GM18505 (cell line): Measurements from ENCODE around the gene PLCB1.
A peak's percentile ranks its signal among the peaks of the same experiment; 100 is the strongest.

Experiments used
- ATAC-seq: cut with Tn5 transposase; IDR thresholded peaks from one replicate; pipeline ENCODE4 v1.9.1; 2021; ENCODE audit not compliant: unreplicated experiment
- POLR2A ChIP-seq: IDR thresholded peaks from 4 replicates; pipeline ENCODE4 v1.6.1; 2011; ENCODE audit warnings: borderline replicate concordance; ENCODE audit not compliant: insufficient read depth, insufficient read length; ENCODE audit errors: extremely low read depth

Gene PLCB1

DNA sequence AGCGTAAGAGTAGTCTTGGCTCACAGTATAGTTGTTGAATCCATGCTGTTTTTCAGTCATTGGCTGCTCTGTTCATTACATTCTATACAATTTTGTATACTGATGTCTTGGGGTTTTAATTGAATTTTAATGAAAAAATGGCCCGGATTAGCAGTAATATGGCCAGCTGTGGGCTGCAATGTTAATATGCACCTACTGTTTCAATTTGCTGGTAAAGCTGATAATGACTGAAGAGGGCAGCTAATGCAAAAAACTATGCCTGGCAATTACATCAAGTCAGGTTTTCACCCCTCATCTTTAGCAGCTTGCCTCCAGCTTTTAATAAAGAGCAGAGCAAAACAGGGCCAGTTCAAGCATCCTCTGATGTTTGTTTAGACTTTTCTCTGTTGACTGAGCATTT lies 394.5 kb downstream of the PLCB1 start:
- ATAC-seq: no peak
- TF ChIP-seq POLR2A: no peak

- ATAC-seq: peak; percentile 93
- TF ChIP-seq POLR2A: no peak
Observed at GRCh38 chr20:8527998-8528723, 396.1 kb downstream of the PLCB1 start.

DNA sequence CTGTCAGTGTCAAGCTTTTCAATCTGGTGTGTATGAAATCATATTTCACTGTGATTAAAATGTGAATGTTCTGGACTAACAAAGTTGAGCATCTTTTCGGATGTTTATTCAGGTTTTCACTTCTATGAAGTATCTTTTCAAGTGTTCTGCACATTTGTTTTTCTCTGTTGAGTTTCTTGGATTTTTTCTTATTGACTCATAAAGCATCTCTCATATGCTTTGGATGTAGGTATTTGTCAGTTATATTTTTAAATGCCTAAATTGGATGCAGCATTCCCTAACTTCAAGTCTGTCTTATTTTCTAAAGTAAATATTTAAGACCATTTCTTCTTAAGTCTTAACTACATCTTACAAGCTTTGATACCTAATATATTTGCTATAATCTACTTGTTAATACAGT lies 398.0 kb downstream of the PLCB1 start:
- ATAC-seq: no peak
- TF ChIP-seq POLR2A: no peak

DNA sequence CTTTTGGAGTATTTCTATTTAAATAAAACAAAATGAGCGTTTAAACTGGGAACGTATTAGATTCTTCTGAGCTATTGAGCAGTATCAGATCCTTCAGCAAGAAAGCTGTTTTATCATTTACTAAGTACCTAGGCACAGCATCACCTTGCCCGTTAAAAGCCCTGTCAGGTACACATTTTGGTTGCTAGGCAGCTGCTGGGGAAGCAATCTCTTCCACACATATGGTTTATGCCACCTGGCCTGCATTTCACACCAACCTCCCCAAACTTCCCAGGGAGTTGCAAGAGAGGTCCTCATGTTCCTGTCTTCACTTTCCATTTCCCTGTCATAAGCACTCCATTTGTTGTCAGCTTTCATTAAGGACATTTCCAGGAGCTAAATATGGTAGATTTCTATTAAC lies 400.1 kb downstream of the PLCB1 start:
- TF ChIP-seq POLR2A: no peak
- no peak for ATAC-seq

- ATAC-seq: no peak
- TF ChIP-seq POLR2A: no peak
Observed at GRCh38 chr20:8534368-8535160, 402.5 kb downstream of the PLCB1 start.

DNA sequence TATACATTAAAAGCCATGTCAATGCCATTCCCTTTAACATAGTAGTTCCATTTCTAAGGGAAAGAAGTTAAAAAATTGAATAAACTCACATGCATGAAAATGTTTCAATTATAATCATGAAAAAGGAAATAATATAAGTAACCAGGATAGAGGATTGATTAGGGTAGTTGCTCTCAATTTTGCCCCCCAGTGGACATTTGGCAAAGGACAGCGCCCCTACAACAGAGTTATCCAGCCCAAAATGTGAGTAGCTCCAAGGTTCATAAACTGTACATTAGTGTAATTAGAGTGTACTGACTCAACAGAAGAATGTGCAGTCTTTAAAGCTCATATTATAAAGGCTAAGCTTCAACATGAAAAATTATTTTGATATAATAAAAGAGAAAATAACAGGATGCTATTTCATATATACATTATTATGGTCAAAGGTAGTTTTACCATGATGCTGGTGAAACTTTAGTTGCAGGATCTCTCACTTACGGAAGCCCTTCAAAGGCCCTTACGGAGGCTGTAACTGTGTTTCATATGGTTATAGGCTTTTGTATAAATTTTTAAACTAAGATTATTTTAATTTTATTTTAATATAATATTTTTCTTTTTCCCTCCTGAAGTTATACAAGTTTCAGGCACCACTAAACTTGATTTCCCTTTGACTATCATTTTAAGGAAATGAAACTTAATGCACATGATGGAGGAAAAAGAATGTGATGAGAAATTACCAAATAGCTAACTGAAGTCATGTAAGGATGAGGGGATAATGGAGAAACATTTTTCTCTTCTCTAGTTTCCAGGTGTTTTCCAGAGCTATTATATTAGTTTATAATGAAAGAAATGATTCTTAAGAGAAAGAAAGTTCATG lies 403.6 kb downstream of the PLCB1 start:
- ATAC-seq: no peak
- no peak for TF ChIP-seq POLR2A

- no peak for TF ChIP-seq POLR2A
- ATAC-seq: no peak
Observed at GRCh38 chr20:8536262-8536618, 404.2 kb downstream of the PLCB1 start.

- no peak for TF ChIP-seq POLR2A
- no peak for ATAC-seq
Observed at GRCh38 chr20:8540466-8540865, 408.4 kb downstream of the PLCB1 start.

GRCh38 chr20:8542110-8542486 lies 410.0 kb downstream of the PLCB1 start:
- TF ChIP-seq POLR2A: no peak
- ATAC-seq: no peak

GRCh38 chr20:8545212-8545611 lies 413.1 kb downstream of the PLCB1 start:
- ATAC-seq: no peak
- TF ChIP-seq POLR2A: no peak

DNA sequence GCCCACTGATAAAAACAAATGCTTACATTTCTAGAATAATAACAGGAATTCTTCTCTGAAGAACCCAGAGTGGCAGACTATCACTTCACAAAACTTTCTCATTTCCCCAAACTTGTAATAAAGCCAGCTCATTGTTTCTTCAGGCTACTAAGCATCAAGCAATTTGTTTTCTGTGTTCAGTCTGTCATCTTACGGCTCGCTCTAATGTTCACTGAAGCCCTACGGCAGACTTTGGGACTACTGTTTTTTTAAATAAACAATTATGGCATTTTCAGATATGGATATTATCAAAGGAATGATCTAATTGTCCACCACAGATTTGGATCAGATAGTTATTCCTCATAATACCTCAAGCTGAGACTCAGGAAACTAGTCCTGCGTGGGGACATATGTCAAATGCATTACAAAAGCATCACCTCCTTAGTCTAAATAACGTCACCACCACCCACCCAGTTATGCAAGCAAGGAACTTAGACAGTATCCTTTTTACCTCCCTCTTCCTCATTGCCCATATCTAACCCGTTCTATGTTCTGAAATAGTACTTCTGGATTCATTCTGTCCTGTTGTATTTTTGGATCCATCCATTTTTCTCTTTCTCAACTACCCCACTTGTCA lies 415.1 kb downstream of the PLCB1 start:
- TF ChIP-seq POLR2A: no peak
- ATAC-seq: no peak

GRCh38 chr20:8547968-8548588 lies 416.0 kb downstream of the PLCB1 start:
- no peak for TF ChIP-seq POLR2A
- no peak for ATAC-seq

DNA sequence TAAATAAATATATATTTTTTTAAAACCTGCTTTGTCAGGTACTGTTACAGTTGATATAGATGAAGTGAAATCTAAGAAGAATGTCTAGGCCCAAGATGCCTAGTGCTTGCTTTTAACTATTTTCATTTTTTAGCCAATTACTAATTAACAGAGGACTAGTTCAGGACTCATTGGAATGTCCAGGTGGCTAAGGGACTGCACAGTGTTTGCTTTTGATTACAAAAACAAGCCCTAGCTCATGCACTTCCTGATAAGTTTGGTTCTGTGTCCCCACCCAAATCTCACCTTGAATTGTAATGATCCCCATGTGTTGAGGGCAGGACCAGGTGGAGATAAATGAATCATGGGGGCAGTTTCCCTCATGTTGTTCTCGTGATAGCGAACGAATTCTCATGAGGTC lies 417.1 kb downstream of the PLCB1 start:
- no peak for TF ChIP-seq POLR2A

More for the DNA sequence above, 417.1 kb downstream of the PLCB1 start:
- no peak for ATAC-seq
